A549 (cell line): Measurements from ENCODE around the gene SYMPK. TPM values are rescaled to one million over a fixed set of nuclear protein-coding genes. Genes with fewer than 3 reads are reported as not detected.
A peak's percentile ranks its signal among the peaks of the same experiment; 100 is the strongest.

ENCODE experiments used
- ATAC-seq, 2 experiments: fragments of 200-7000 bp in 1 of 2; fragments of >200 bp in 1 of 2; cut with Nextera tagmentation in 1 of 2; cut with Tn5 transposase in 1 of 2; 3 replicates each; pipeline versions ENCODE4 v1.8.0 to v1.9.1; 2018 to 2020; ENCODE audit warnings: mild to moderate bottlenecking in 1 of 2, moderate library complexity in 1 of 2
- CTCF ChIA-PET: fragments of 300-600 bp; sonication (Branson Sonifier 250); formaldehyde crosslinking; extraction: SDS; loops from one replicate; lab custom pipeline; 2021; ENCODE audit warnings: antibody characterized with exemption, inconsistent platforms; lab: Yijun Ruan, JAX
- POLR2A ChIA-PET: fragments of 350-600 bp; formaldehyde crosslinking; extraction: SDS; loops from one replicate; lab custom pipeline; 2021; ENCODE audit warnings: antibody characterized with exemption, inconsistent platforms; lab: Yijun Ruan, JAX
- DNase-seq, 2 experiments: peaks; one replicate each; pipeline versions ENCODE4 v3.0.0 to v3.0.0-alpha.2; 2011 to 2016; ENCODE audit warnings: low read depth in 1 of 2, low spot score in 1 of 2
- FAIRE-seq: peaks from 2 replicates; lab custom pipeline; 2011; peaks lifted over from hg19 to GRCh38; lab: Jason Lieb, UNC
- H3K27ac ChIP-seq, 2 experiments: fragments of >200 bp; sonication (Bioruptor Twin); formaldehyde crosslinking; 3 replicates each; pipeline ENCODE4 v1.5.1; 2016 to 2017
- H3K4me1 ChIP-seq: fragments of >200 bp; sonication (Bioruptor Twin); formaldehyde crosslinking; 3 replicates; pipeline ENCODE4 v1.6.1; 2016
- H3K4me2 ChIP-seq: fragments of >200 bp; sonication (Bioruptor Twin); formaldehyde crosslinking; 3 replicates; pipeline ENCODE4 v1.6.1; 2016
- H3K4me3 ChIP-seq: fragments of >200 bp; sonication (Bioruptor Twin); formaldehyde crosslinking; 3 replicates; pipeline ENCODE4 v1.5.1; 2016
- H3K9me3 ChIP-seq: fragments of >200 bp; sonication (Bioruptor Twin); formaldehyde crosslinking; 3 replicates; pipeline ENCODE4 v1.6.1; 2016
- ATOH8 ChIP-seq: fragments of 250-450 bp; sonication (Bioruptor Pico); IDR thresholded peaks from 2 replicates; pipeline ENCODE4 v1.5.0; 2020; ENCODE audit warnings: low read depth, mild to moderate bottlenecking, moderate library complexity
- BCL3 ChIP-seq: fragments of >200 bp; sonication (Bioruptor Twin); formaldehyde crosslinking; IDR thresholded peaks from 3 replicates; pipeline ENCODE4 v1.6.1; 2016
- CHD4 ChIP-seq: fragments of 200-600 bp; sonication (generic); IDR thresholded peaks from 2 replicates; pipeline ENCODE4 v1.6.1; 2016; ENCODE audit warnings: antibody characterized with exemption, mild to moderate bottlenecking, borderline replicate concordance
- CTCF ChIP-seq: fragments of >200 bp; sonication (Bioruptor Twin); formaldehyde crosslinking; IDR thresholded peaks from 3 replicates; pipeline ENCODE4 v1.5.1; 2016
- E2F6 ChIP-seq: IDR thresholded peaks from 2 replicates; pipeline ENCODE4 v1.6.1; 2012; ENCODE audit warnings: low read depth, borderline replicate concordance
- FOSB ChIP-seq: fragments of 250-450 bp; sonication (Bioruptor Pico); IDR thresholded peaks from 2 replicates; pipeline ENCODE4 v1.5.0; 2020; ENCODE audit warnings: mild to moderate bottlenecking, moderate library complexity
- FOSL2 ChIP-seq, 2 experiments: fragments of 450-650 bp in 1 of 2; fragments of >200 bp in 1 of 2; sonication (Bioruptor Twin) in 1 of 2; formaldehyde crosslinking; IDR thresholded peaks; 2 replicates each; pipeline versions ENCODE4 v1.5.0 to v1.6.1; 2016 to 2020; ENCODE audit warnings: mild to moderate bottlenecking in 1 of 2, moderate library complexity in 1 of 2
- GATA3 ChIP-seq: IDR thresholded peaks from 2 replicates; pipeline ENCODE4 v1.6.1; 2012; ENCODE audit warnings: borderline replicate concordance
- HDAC2 ChIP-seq: fragments of 200-600 bp; sonication (generic); IDR thresholded peaks from 2 replicates; pipeline ENCODE4 v1.6.1; 2016
- HMGXB4 ChIP-seq: fragments of 250-450 bp; sonication (Bioruptor Pico); IDR thresholded peaks from 2 replicates; pipeline ENCODE4 v1.5.0; 2021; ENCODE audit warnings: mild to moderate bottlenecking, moderate library complexity, borderline replicate concordance
- HOXA7 ChIP-seq: fragments of 250-450 bp; sonication (Bioruptor Pico); IDR thresholded peaks from 2 replicates; pipeline ENCODE4 v1.5.0; 2020; ENCODE audit warnings: mild to moderate bottlenecking, moderate library complexity
- JUN ChIP-seq, 2 experiments: fragments of >200 bp; sonication (Bioruptor Twin); formaldehyde crosslinking; IDR thresholded peaks; 2 replicates in 1 of 2; 3 replicates in 1 of 2; pipeline ENCODE4 v1.6.1; 2016 to 2017
- KDM1A ChIP-seq: fragments of 200-600 bp; sonication (generic); IDR thresholded peaks from 2 replicates; pipeline ENCODE4 v1.6.1; 2016; ENCODE audit warnings: low read depth, mild to moderate bottlenecking
- KDM5A ChIP-seq: fragments of 200-600 bp; sonication (generic); IDR thresholded peaks from 2 replicates; pipeline ENCODE4 v1.6.1; 2016; ENCODE audit warnings: antibody characterized with exemption, mild to moderate bottlenecking
- MAFK ChIP-seq: fragments of 450-650 bp; IDR thresholded peaks from 2 replicates; pipeline ENCODE4 v1.6.1; 2014; ENCODE audit not compliant: partially characterized antibody
- MAZ ChIP-seq: fragments of 150-350 bp; IDR thresholded peaks from 2 replicates; pipeline ENCODE4 v1.6.1; 2014; ENCODE audit warnings: antibody characterized with exemption, low read depth, low read length, borderline replicate concordance
- MYC ChIP-seq: IDR thresholded peaks from 2 replicates; pipeline ENCODE4 v1.6.1; 2012; ENCODE audit warnings: mild to moderate bottlenecking, inconsistent platforms, low read length, improper control_type of control experiment, borderline replicate concordance
- NFE2L2 ChIP-seq: fragments of 150-350 bp; conservative IDR thresholded peaks from 2 replicates; pipeline ENCODE4 v1.6.1; 2014; ENCODE audit warnings: low read length
- NR3C1 ChIP-seq: fragments of >200 bp; sonication (Bioruptor Twin); formaldehyde crosslinking; IDR thresholded peaks from 3 replicates; pipeline ENCODE4 v1.6.1; 2017
- PBX3 ChIP-seq: IDR thresholded peaks from 2 replicates; pipeline ENCODE4 v1.6.1; 2012
- PHF8 ChIP-seq: fragments of 200-600 bp; sonication (generic); IDR thresholded peaks from 2 replicates; pipeline ENCODE4 v1.6.1; 2016; ENCODE audit warnings: low read depth, mild to moderate bottlenecking, antibody characterized with exemption, moderate library complexity, borderline replicate concordance
- POLR2A ChIP-seq: IDR thresholded peaks from 2 replicates; pipeline ENCODE4 v1.6.1; 2012; ENCODE audit warnings: mild to moderate bottlenecking, low read length
- RARB ChIP-seq: fragments of 250-450 bp; sonication (Bioruptor Pico); IDR thresholded peaks from 2 replicates; pipeline ENCODE4 v1.8.0; 2021; ENCODE audit warnings: mild to moderate bottlenecking, moderate library complexity
- TFCP2L1 ChIP-seq: fragments of 250-450 bp; sonication (Bioruptor Pico); IDR thresholded peaks from 2 replicates; pipeline ENCODE4 v1.5.0; 2021; ENCODE audit warnings: mild to moderate bottlenecking
- ZFP36 ChIP-seq: fragments of 450-650 bp; IDR thresholded peaks from 2 replicates; pipeline ENCODE4 v1.6.1; 2014; ENCODE audit warnings: borderline replicate concordance; ENCODE audit not compliant: partially characterized antibody
- WGBS: methylation state at CpG from one replicate; pipeline ENCODE4 v1.1.6; 2017; ENCODE audit errors: missing lambda C conversion rate; 5-methylcytosine and 5-hydroxymethylcytosine counted together
- polyA plus RNA-seq, 4 experiments: library from polyadenylated mRNA; depleted of rRNA in 3 of 4; stranded (reverse); fragments of >200 nt; fragmentation: RNase III in 1 of 4; extraction: RNeasy Plus Mini Kit Qiagen cat#74134 plus additional on column Dnase treatment in 1 of 4; gene quantifications; 2 replicates in 3 of 4; 3 replicates in 1 of 4; pipeline ENCODE4 v1.2.3, GENCODE V29; 2011 to 2017

Gene SYMPK
- polyA plus RNA-seq, 2 of the 4 experiments (the other 2 are of a cell fraction), result 61.9 to 105 TPM

GRCh38 chr19:45886427-45887199 lies 23.7 kb upstream of the SYMPK start:
- FAIRE-seq (peak; percentile 97), DNase-seq (peak; percentile 97 to 98), ATAC-seq (peak; percentile 63 to 78)
- POLR2A ChIA-PET, result interaction anchor here (0.6 to 2.8 kb wide), 15 partner anchors 16 to 1370 kb away, joined by 3 to 30 read pairs (median 5); partner anchors contain the start of genes CCDC61, FOXA3, MYPOP and SYMPK
- CTCF ChIA-PET, result interaction anchor here (0.6 to 12.8 kb wide), 12 partner anchors 8 to 394 kb away, joined by 3 to 315 read pairs (median 4); partner anchors contain the start of genes FOXA3, MYPOP, RSPH6A and SYMPK
- Histone ChIP-seq H3K27ac (peak overlapping the region; percentile 95 to 97), H3K4me3 (peak overlapping the region; percentile 87), H3K9me3 (no peaks in the 10 kb centered on the region), H3K4me2 (peak overlapping the region; percentile 87), H3K4me1 (peaks cover 37% of the 10 kb centered on the region)
- WGBS, result 2% methylated on average over 30 of the region's 32 CpGs
- TF ChIP-seq KDM1A, result peak; percentile 97
- TF ChIP-seq NFE2L2, result no peak
- TF ChIP-seq BCL3, result peak; percentile 54
- TF ChIP-seq GATA3, result peak; percentile 13; the same call in 1 of the 2 replicates
- peak; percentile 55 to 71; a peak in 2 of 5 replicates for TF ChIP-seq JUN (IDR thresholded peaks at IDR 0.05)
- 0 out of 2 replicates have a peak, but pooled peaks have one; percentile 31 for TF ChIP-seq MYC
- TF ChIP-seq PHF8, result peak; percentile 74; the same call in 1 of the 2 replicates
- no peak for TF ChIP-seq FOSB (CRISPR knock-in tag)
- peak; percentile 37 for TF ChIP-seq POLR2A
- TF ChIP-seq MAZ, result peak; percentile 49
- TF ChIP-seq ZFP36, result peak; percentile 100
- TF ChIP-seq RARB (CRISPR knock-in tag), result 0 out of 2 replicates have a peak, but pooled peaks have one; percentile 29
- TF ChIP-seq TFCP2L1 (CRISPR knock-in tag), result 0 out of 2 replicates have a peak, but pooled peaks have one; percentile 44
- TF ChIP-seq MAFK, result no peak
- TF ChIP-seq HOXA7 (CRISPR knock-in tag), result no peak
- TF ChIP-seq HDAC2, result peak; percentile 77

- Histone ChIP-seq H3K9me3 (no peaks in the 10 kb centered on the region), H3K4me2 (peak within 1 kb of the TSS; percentile 87), H3K4me3 (peak within 1 kb of the TSS; percentile 87), H3K27ac (peak within 1 kb of the TSS; percentile 95 to 97), H3K4me1 (peaks cover 45% of the 10 kb centered on the region)
- DNase-seq (peak; percentile 96 to 97), FAIRE-seq (no peak), ATAC-seq (peak; percentile 67 to 76)
- WGBS, result 2% methylated on average over 18 of the region's 107 CpGs
- POLR2A ChIA-PET, result interaction anchor here (0.6 to 2.8 kb wide), 16 partner anchors 17 to 1371 kb away, joined by 3 to 30 read pairs (median 5); partner anchors contain the start of genes CCDC61, FOXA3, MYPOP and SYMPK
- CTCF ChIA-PET, result interaction anchor here (0.6 to 12.8 kb wide), 22 partner anchors 9 to 550 kb away, joined by 3 to 315 read pairs (median 4); partner anchors contain the start of genes FOXA3, MYPOP, RSPH6A and SIX5
- TF ChIP-seq E2F6 (peak; percentile 69; the same call in 1 of the 2 replicates), CTCF (no peak), NR3C1 (no peak), PBX3 (no peak), HDAC2 (no peak), KDM5A (no peak), FOSL2 (IDR thresholded peaks at IDR 0.05) (no peak), FOSL2 (CRISPR knock-in tag; IDR thresholded peaks at IDR 0.05) (no peak), CHD4 (0 out of 2 replicates have a peak, but pooled peaks have one; percentile 27), MYC (no peak; the same call in 1 of the 2 replicates), ATOH8 (CRISPR knock-in tag) (peak; percentile 31; the same call in 1 of the 2 replicates), RARB (CRISPR knock-in tag) (no peak), HMGXB4 (CRISPR knock-in tag) (no peak)
Measured at GRCh38 chr19:45885556-45886426, 22.8 kb upstream of the SYMPK start, which contains the start of gene IRF2BP1. Gene IRF2BP1, minus strand, starts transcription at chr19:45886141. Its CDS starts 367 bp downstream, at chr19:45885774.
